HepG2 (cell line): ENCODE results near the gene KANSL3. TPM values are rescaled to one million over a fixed set of nuclear protein-coding genes. Genes with fewer than 3 reads are reported as not detected.

Source experiments
- ATAC-seq: fragments of 200-7000 bp; cut with Tn5 transposase; 3 replicates; pipeline ENCODE4 v1.9.1; 2020; ENCODE audit warnings: mild to moderate bottlenecking, moderate library complexity
- BruUV-seq: library from RNA; stranded (reverse); fragments of 400-500 nt; replicated peaks from 2 replicates; lab custom pipeline; 2021; lab: Mats Ljungman, UMichigan
- CTCF ChIA-PET: fragments of 300-600 bp; formaldehyde crosslinking; extraction: SDS; loops from one replicate; lab custom pipeline; 2021; ENCODE audit warnings: low total read pairs, inconsistent platforms, low intra/inter-chr PET ratio; lab: Yijun Ruan, JAX
- POLR2A ChIA-PET: fragments of 350-600 bp; sonication (Branson Sonifier 250); formaldehyde crosslinking; loops from one replicate; lab custom pipeline; 2020; ENCODE audit warnings: antibody characterized with exemption, inconsistent platforms; lab: Yijun Ruan, JAX
- DNase-seq: peaks from one replicate; pipeline ENCODE4 v3.0.0-alpha.2; 2015; ENCODE audit warnings: low spot score
- FAIRE-seq: peaks from 3 replicates; lab custom pipeline; 2011; peaks lifted over from hg19 to GRCh38; lab: Jason Lieb, UNC
- H2AFZ ChIP-seq: one replicate; pipeline ENCODE4 v1.6.1; 2011; ENCODE audit warnings: low read length, inconsistent platforms
- H3K27ac ChIP-seq: fragments of 300-600 bp; 3 replicates; pipeline ENCODE4 v1.8.0; 2011; ENCODE audit warnings: mixed run types, mild to moderate bottlenecking, mixed read lengths, low read length, inconsistent platforms; ENCODE audit not compliant: insufficient read depth; ENCODE audit errors: extremely low read length
- H3K27me3 ChIP-seq, 2 experiments: fragments of 200-600 bp in 1 of 2; 2 replicates in 1 of 2; 3 replicates in 1 of 2; pipeline versions ENCODE4 v1.6.0 to v1.8.0; 2011; ENCODE audit warnings: low read length in 2 of 2, mild to moderate bottlenecking in 2 of 2, moderate library complexity in 2 of 2, inconsistent platforms in 1 of 2; ENCODE audit not compliant: insufficient read depth in 2 of 2, control insufficient read depth in 1 of 2
- H3K36me3 ChIP-seq, 2 experiments: fragments of 200-600 bp in 1 of 2; replicated peaks in 1 of 2; 2 replicates in 1 of 2; 3 replicates in 1 of 2; pipeline versions ENCODE4 v1.5.1 to v1.8.0; 2011; ENCODE audit warnings: low read length in 2 of 2, inconsistent platforms in 1 of 2; ENCODE audit not compliant: insufficient read depth in 2 of 2, control insufficient read depth in 1 of 2
- H3K4me1 ChIP-seq: 2 replicates; pipeline ENCODE4 v1.5.1; 2012; ENCODE audit warnings: low read length, inconsistent platforms; ENCODE audit not compliant: insufficient read depth
- H3K4me2 ChIP-seq: 2 replicates; pipeline ENCODE4 v1.6.0; 2011; ENCODE audit warnings: low read depth, low read length, inconsistent platforms
- H3K4me3 ChIP-seq, 3 experiments: fragments of 200-600 bp in 1 of 3; sonication (generic), shearing (Covaris generic) in 1 of 3; replicated peaks in 1 of 3; 2 replicates each; pipeline ENCODE4 v1.5.1; 2011 to 2016; ENCODE audit warnings: low read length in 3 of 3, inconsistent platforms in 2 of 3, low read depth in 2 of 3, mild to moderate bottlenecking in 2 of 3, control low read depth in 1 of 3, mixed read lengths in 1 of 3; ENCODE audit not compliant: insufficient read depth in 1 of 3
- H3K79me2 ChIP-seq: one replicate; pipeline ENCODE4 v1.6.1; 2011; ENCODE audit warnings: low read length, inconsistent platforms; ENCODE audit not compliant: insufficient read depth
- H3K9ac ChIP-seq: 2 replicates; pipeline ENCODE4 v1.6.0; 2011; ENCODE audit warnings: mild to moderate bottlenecking, low read depth, low read length, inconsistent platforms; ENCODE audit not compliant: insufficient read depth
- H3K9me3 ChIP-seq: 2 replicates; pipeline ENCODE4 v1.5.1; 2012; ENCODE audit warnings: mild to moderate bottlenecking, low read length
- H4K20me1 ChIP-seq: 2 replicates; pipeline ENCODE4 v1.6.0; 2011; ENCODE audit warnings: inconsistent platforms, mild to moderate bottlenecking, low read length, moderate library complexity; ENCODE audit not compliant: insufficient read depth
- CSRNP2 ChIP-seq: sonication (generic); formaldehyde crosslinking; conservative IDR thresholded peaks from 2 replicates; pipeline ENCODE4 v1.8.0; 2022; ENCODE audit warnings: low read depth, missing genetic modification reagents
- DNMT1 ChIP-seq: sonication (generic); formaldehyde crosslinking; IDR thresholded peaks from 2 replicates; pipeline ENCODE4 v1.5.1; 2020; ENCODE audit warnings: mild to moderate bottlenecking, missing genetic modification reagents
- E2F2 ChIP-seq: sonication (generic); formaldehyde crosslinking; IDR thresholded peaks from 2 replicates; pipeline ENCODE4 v1.4.0; 2020; ENCODE audit warnings: missing genetic modification reagents, borderline replicate concordance
- ETV6 ChIP-seq: sonication (generic); formaldehyde crosslinking; conservative IDR thresholded peaks from 2 replicates; pipeline ENCODE4 v1.4.0; 2020; ENCODE audit warnings: missing genetic modification reagents
- NFATC3 ChIP-seq: sonication (generic); formaldehyde crosslinking; IDR thresholded peaks from 2 replicates; pipeline ENCODE4 v1.5.1; 2020; ENCODE audit warnings: mild to moderate bottlenecking, missing genetic modification reagents
- NFKB2 ChIP-seq: sonication (generic); formaldehyde crosslinking; IDR thresholded peaks from 2 replicates; pipeline ENCODE4 v1.4.0; 2020; ENCODE audit warnings: missing genetic modification reagents, borderline replicate concordance
- PITX1 ChIP-seq: sonication (generic); formaldehyde crosslinking; IDR thresholded peaks from 2 replicates; pipeline ENCODE4 v1.5.1; 2020; ENCODE audit warnings: mild to moderate bottlenecking, missing genetic modification reagents
- POLR2AphosphoS2 ChIP-seq: IDR thresholded peaks from 2 replicates; pipeline ENCODE4 v1.6.1; 2011; ENCODE audit warnings: low read depth, low read length, improper control_type of control experiment
- ZBTB14 ChIP-seq: sonication (generic); formaldehyde crosslinking; IDR thresholded peaks from 2 replicates; pipeline ENCODE4 v1.4.0; 2020; ENCODE audit warnings: missing genetic modification reagents
- ZBTB38 ChIP-seq: sonication (generic); formaldehyde crosslinking; IDR thresholded peaks from 2 replicates; pipeline ENCODE4 v1.5.1; 2020; ENCODE audit warnings: mild to moderate bottlenecking, missing genetic modification reagents
- ZEB1 ChIP-seq: IDR thresholded peaks from 2 replicates; pipeline ENCODE4 v1.6.1; 2012; ENCODE audit warnings: mild to moderate bottlenecking, low read depth, inconsistent platforms; ENCODE audit not compliant: insufficient replicate concordance
- ZNF282 ChIP-seq: fragments of 450-650 bp; IDR thresholded peaks from 2 replicates; pipeline ENCODE4 v1.6.1; 2018; ENCODE audit not compliant: partially characterized antibody
- ZNF558 ChIP-seq: sonication (generic); formaldehyde crosslinking; IDR thresholded peaks from 2 replicates; pipeline ENCODE4 v1.9.0; 2022; ENCODE audit warnings: mild to moderate bottlenecking, missing genetic modification reagents, borderline replicate concordance
- ZNF75D ChIP-seq: sonication (generic); formaldehyde crosslinking; IDR thresholded peaks from 2 replicates; pipeline ENCODE4 v1.8.1; 2023; ENCODE audit warnings: missing genetic modification reagents, mild to moderate bottlenecking, borderline replicate concordance
- ZNF770 ChIP-seq: sonication (generic); formaldehyde crosslinking; IDR thresholded peaks from 2 replicates; pipeline ENCODE4 v1.5.0; 2020; ENCODE audit warnings: mild to moderate bottlenecking, missing genetic modification reagents
- ZNF800 ChIP-seq: sonication (generic); formaldehyde crosslinking; IDR thresholded peaks from 2 replicates; pipeline ENCODE4 v1.4.0; 2020; ENCODE audit warnings: missing genetic modification reagents
- WGBS: methylation state at CpG from one replicate; pipeline ENCODE4 v1.1.6; 2017; ENCODE audit warnings: low lambda C conversion rate; 5-methylcytosine and 5-hydroxymethylcytosine counted together
- in situ Hi-C: cut with HindIII; loops from 2 replicates; pipeline ENCODE4 v1.10.0; 2017; ENCODE audit warnings: low pct_unique_long_range_greater_than_20kb; ENCODE audit not compliant: extremely low pct_ligation_motif_present
- intact Hi-C: fragments of 100-400 bp; cut with micrococcal nuclease; formaldehyde crosslinking; loops from one replicate; pipeline ENCODE4 v1.10.0; 2022; ENCODE audit not compliant: unreplicated experiment
- polyA plus RNA-seq, 8 experiments: library from polyadenylated mRNA; depleted of rRNA in 3 of 8; stranded (reverse) in 7 of 8; unstranded in 1 of 8; fragments of >200 nt; fragmentation: Illumina TruSeq in 4 of 8; extraction: Trizol in 4 of 8; gene quantifications; 2 replicates each; pipeline versions ENCODE4 v1.2.1 to v1.2.3, GENCODE V29; 2011 to 2016; ENCODE audit warnings: low read depth in 4 of 8, missing spikeins in 1 of 8, mixed read lengths in 1 of 8; ENCODE audit not compliant: insufficient read depth in 1 of 8
- total RNA-seq, 5 experiments: library from RNA; depleted of rRNA; stranded (reverse); fragments of >200 nt; fragmentation: Illumina TruSeq; extraction: Trizol; gene quantifications; 2 replicates each; pipeline ENCODE4 v1.2.3, GENCODE V29; 2016; ENCODE audit warnings: low read depth in 1 of 5

KANSL3 gene
- total and polyA plus RNA-seq, 2 of the 13 experiments (the other 11 are each of a cell fraction or from before 2014, with no cell fraction given): 20.8 to 37.3 TPM

GRCh38 chr2:96636551-96637171, 1.5 kb downstream of the KANSL3 start:
- peak overlapping the region; percentile 71 for H3K27ac ChIP-seq
- CTCF ChIA-PET: no interaction called here
- no peak for FAIRE-seq
- no peak for TF ChIP-seq E2F2 (CRISPR knock-in tag)
- TF ChIP-seq ZNF282: no peak
- no peak for TF ChIP-seq ZEB1
- TF ChIP-seq ZNF800 (CRISPR knock-in tag): no peak
- TF ChIP-seq ETV6 (CRISPR knock-in tag): no peak
- 0 out of 2 replicates have a peak, but pooled peaks have one; percentile 27 for TF ChIP-seq NFKB2 (CRISPR knock-in tag)
- no peak for TF ChIP-seq PITX1 (CRISPR knock-in tag)
- TF ChIP-seq CSRNP2: no peak
- TF ChIP-seq ZNF75D: no peak
- TF ChIP-seq ZNF770 (CRISPR knock-in tag): no peak
- TF ChIP-seq ZBTB14 (CRISPR knock-in tag): no peak
- TF ChIP-seq POLR2AphosphoS2: no peak
- no peak for TF ChIP-seq DNMT1
- 0 out of 2 replicates have a peak, but pooled peaks have one; percentile 19 for TF ChIP-seq ZBTB38
- no peak for TF ChIP-seq NFATC3 (CRISPR knock-in tag)
- no peak for TF ChIP-seq ZNF558 (CRISPR knock-in tag)

More at GRCh38 chr2:96636551-96637171, 1.5 kb downstream of the KANSL3 start:
- 90% methylated on average over 14 of the region's 14 CpGs for WGBS
- ATAC-seq (no peak), DNase-seq (no peak)
- H3K9me3 ChIP-seq: no peaks in the 10 kb centered on the region
- intact Hi-C loops (loop anchor here (5.0 kb wide), 2 partner anchors 34 to 181 kb away; partner anchors contain the start of gene CNNM3), in situ Hi-C loops (no loop called here)
- no peak overlapping the region for H2AFZ ChIP-seq
- peaks cover 49% of the 10 kb centered on the region for H3K4me1 ChIP-seq
- peak overlapping the region; percentile 74 for H3K9ac ChIP-seq
- peak overlapping the region; percentile 100 for H3K4me2 ChIP-seq
- H3K27me3 ChIP-seq: no peaks in the 10 kb centered on the region; a peak in 1 of 5 replicates
- peak overlapping the region; percentile 83 to 93 (median 85) for H3K4me3 ChIP-seq
- POLR2A ChIA-PET: interaction anchor here (1.0 to 1.9 kb wide), 7 partner anchors 20 to 125 kb away, joined by 3 to 7 read pairs (median 4); partner anchors contain the start of gene CNNM4
- H3K79me2 ChIP-seq: peaks cover 27% of the 10 kb centered on the region
- no TSS peak for BruUV-seq
- H4K20me1 ChIP-seq: no peaks in the 10 kb centered on the region
- H3K36me3 ChIP-seq: peaks cover 3 to 32% of the 10 kb centered on the region in 2 experiments
